Brain microvascular endothelial cell (primary cell): ENCODE data around the gene CAPN9.
"Not testable (repeated sequence)": the region's sequence is repeated elsewhere in the genome, so short reads cannot be mapped to it uniquely, and the experiment has no call there.

ENCODE experiments used
- DNase-seq: peaks from one replicate; pipeline ENCODE4 v3.0.0-alpha.2; 2020
- H3K27ac ChIP-seq: fragments of 250-450 bp; sonication (Bioruptor Pico); 2 replicates; pipeline ENCODE4 v1.5.1; 2020; ENCODE audit warnings: mild to moderate bottlenecking, moderate library complexity
- H3K27me3 ChIP-seq: fragments of 250-450 bp; sonication (Bioruptor Pico); replicated peaks from 2 replicates; pipeline ENCODE4 v1.5.1; 2020; ENCODE audit warnings: mild to moderate bottlenecking
- H3K36me3 ChIP-seq: fragments of 250-450 bp; sonication (Bioruptor Pico); replicated peaks from 2 replicates; pipeline ENCODE4 v1.5.1; 2020; ENCODE audit warnings: mild to moderate bottlenecking
- H3K4me3 ChIP-seq: 2 replicates; pipeline ENCODE4 v1.5.1; 2011; ENCODE audit warnings: low read depth, mild to moderate bottlenecking, control low read depth, low read length, moderate library complexity
- CTCF ChIP-seq: IDR thresholded peaks from 2 replicates; pipeline ENCODE4 v1.5.1; 2011; ENCODE audit warnings: low read depth, mild to moderate bottlenecking, moderate library complexity, low read length, control low read depth, inconsistent platforms; ENCODE audit errors: missing control alignments
- in situ Hi-C: cut with HindIII; loops from 2 replicates; pipeline ENCODE4 v1.10.0; 2017; ENCODE audit warnings: low sequenced_read_pairs, low pct_ligation_motif_present

CAPN9 gene

GRCh38 chr1:230713547-230713914, 33.7 kb upstream of the CAPN9 start:
- Histone ChIP-seq H3K4me3 (no peak overlapping the region), H3K36me3 (no peaks in the 10 kb centered on the region), H3K27ac (no peak overlapping the region), H3K27me3 (no peaks in the 10 kb centered on the region)
- TF ChIP-seq CTCF, result no peak
- DNase-seq, result no peak
- in situ Hi-C loops, result no loop called here

DNA sequence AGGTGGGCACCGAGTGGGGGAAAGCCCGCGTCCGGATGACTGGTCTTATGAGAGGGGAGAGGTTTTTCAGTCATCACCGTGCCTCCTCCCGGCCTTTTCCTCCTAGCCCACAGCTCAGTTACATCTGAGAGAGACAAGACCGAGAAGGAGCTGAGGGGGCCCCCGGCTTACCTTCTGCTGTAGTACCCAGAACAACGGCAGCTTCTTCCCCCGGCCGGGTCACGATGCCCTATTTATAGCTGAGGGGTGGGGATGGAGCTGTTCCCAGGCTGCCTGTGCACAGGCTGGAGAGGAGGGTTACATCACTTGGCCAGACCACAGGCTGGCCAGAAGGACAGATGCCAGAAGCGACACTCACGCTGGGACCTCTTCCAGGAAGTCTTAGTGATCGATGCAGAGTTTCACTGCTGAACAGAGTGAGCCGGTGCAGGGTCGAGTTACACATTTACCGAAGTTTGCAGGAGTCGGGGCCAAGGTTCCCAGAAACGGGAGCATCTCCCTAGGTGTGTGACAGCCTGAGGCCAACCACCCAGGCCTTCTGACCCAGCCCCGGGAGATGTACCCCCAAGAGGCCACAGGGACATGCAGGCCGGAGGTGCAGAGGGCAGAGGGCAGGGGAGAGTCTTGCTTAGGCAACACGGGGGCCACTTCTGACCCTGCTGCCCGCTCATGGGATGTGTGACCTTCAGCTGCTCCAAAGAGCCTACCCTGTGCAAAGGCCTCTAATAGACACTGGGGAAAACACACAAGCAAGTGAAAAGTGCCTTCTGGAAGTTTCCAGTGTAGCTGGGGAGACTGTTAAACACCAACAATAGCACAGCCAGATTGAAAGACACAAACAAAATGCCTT, 33.0 kb upstream of the CAPN9 start, which contains the start of gene AGT:
AGT (minus strand) TSS at position 208 of the 850 bp plus-strand sequence. CDS start 3,299 bp downstream, outside the sequence.
- no peak for TF ChIP-seq CTCF
- no peak within 1 kb of the TSS for H3K27ac ChIP-seq
- no peak within 1 kb of the TSS for H3K4me3 ChIP-seq
- no peaks in the 10 kb centered on the region for H3K36me3 ChIP-seq
- no peaks in the 10 kb centered on the region for H3K27me3 ChIP-seq
- in situ Hi-C loops, result no loop called here
- peak; percentile 58 for DNase-seq

- no peaks in the 10 kb centered on the region for H3K36me3 ChIP-seq
- no peaks in the 10 kb centered on the region for H3K27me3 ChIP-seq
- TF ChIP-seq CTCF, result peak; percentile 18
- no peak overlapping the region for H3K4me3 ChIP-seq
- no peak for DNase-seq
- H3K27ac ChIP-seq, result no peak overlapping the region
- in situ Hi-C loops, result no loop called here
These were observed 31.7 kb upstream of the CAPN9 start for GRCh38 chr1:230715510-230715909.

DNA sequence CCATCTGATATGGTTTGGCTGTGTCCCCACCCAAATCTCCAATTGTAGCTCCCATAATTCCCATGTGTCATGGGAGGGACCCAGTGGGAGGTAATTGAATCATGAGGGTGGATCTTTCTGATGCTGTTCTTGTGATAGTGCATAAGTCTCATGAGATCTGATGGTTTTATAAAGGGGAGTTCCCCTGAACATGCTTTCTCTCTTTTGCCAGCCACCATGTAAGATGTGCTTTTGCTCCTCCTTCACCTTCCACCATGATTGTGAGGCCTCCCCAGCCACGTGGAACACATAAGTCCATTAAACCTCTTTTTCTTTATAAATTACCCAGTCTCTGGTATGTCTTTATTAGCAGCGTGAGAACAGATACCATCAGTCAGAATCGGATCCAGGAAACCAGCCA, 30.7 kb upstream of the CAPN9 start:
- H3K4me3 ChIP-seq, H3K27ac ChIP-seq, in situ Hi-C loops, H3K36me3 ChIP-seq, DNase-seq, H3K27me3 ChIP-seq: not testable (repeated sequence)

DNA sequence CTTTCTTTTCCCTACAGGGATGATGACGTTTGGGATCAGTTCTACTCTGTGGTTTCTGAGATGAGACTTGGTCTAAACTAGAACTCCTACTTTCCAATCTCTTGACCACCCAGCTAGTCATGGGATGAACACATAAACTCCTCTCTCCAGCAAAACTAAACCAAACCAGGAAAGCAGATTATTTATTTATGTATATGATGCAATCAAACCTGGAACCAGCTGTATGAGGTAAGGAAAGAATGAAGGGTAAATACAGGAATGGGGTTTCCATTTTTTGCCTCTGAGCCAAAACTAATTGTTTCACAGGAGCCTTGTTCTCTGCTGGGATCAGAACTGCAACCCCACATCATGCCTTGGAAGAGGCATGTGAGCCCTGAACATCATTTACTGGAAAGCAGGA, 29.9 kb upstream of the CAPN9 start:
- no peak overlapping the region for H3K4me3 ChIP-seq
- no peaks in the 10 kb centered on the region for H3K27me3 ChIP-seq
- DNase-seq, result no peak
- H3K36me3 ChIP-seq, result no peaks in the 10 kb centered on the region
- no peak overlapping the region for H3K27ac ChIP-seq
- no peak for TF ChIP-seq CTCF
- in situ Hi-C loops, result no loop called here

- H3K27me3 ChIP-seq, in situ Hi-C loops, DNase-seq, H3K27ac ChIP-seq, H3K4me3 ChIP-seq, H3K36me3 ChIP-seq: not testable (repeated sequence)
These were observed 25.2 kb upstream of the CAPN9 start for GRCh38 chr1:230721849-230722522.
